NK-92 (cell line): Measurements from ENCODE around the gene ABHD17A.

ENCODE experiments used
- DNase-seq: peaks from one replicate; lab custom pipeline; 2025; ENCODE audit not compliant: unreplicated experiment; lab: John Stamatoyannopoulos, UW

Gene ABHD17A

DNA sequence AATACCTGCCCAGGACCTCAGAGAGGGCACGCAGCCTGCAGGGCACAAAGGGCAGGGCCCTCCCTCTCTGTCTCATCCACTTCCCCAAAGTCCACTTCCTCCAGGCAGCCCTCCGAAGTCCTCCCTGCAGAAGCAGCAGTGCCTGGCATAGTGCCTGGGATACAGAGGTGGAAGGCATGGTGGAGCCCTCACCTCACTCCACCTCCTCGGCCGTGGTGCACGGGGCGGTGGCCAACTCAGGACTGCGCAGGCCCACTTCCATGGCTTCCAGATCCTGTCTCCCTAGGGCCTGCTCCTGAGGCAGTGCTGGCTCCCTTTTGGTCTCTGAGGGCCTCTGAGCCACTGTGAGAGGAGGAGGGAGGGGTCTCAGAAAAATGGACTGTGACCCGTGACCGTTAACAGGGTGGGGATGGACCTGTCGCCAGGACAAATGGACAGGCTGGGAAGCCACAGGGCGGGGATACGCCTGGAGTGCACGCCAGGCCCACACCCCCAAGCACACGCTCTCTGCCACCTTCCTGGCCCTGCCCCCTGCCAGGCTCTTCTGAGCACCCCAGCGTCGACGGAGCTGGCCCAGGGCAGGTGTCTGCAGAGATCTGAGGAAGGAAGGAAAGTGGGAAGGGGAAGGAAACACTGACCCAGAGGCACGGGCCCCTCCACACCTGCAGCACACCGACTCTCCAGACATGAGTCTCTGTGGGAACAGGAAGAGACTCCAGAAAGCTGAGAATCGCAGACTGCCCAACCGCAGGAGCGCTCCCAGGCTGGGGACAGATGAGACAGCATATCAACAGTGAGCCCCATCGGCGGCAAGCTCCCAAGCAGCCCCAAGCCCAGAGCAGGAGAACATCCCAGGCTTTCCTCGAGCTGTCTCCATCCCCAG lies 45.4 kb downstream of the ABHD17A start:
- no peak for DNase-seq

DNA sequence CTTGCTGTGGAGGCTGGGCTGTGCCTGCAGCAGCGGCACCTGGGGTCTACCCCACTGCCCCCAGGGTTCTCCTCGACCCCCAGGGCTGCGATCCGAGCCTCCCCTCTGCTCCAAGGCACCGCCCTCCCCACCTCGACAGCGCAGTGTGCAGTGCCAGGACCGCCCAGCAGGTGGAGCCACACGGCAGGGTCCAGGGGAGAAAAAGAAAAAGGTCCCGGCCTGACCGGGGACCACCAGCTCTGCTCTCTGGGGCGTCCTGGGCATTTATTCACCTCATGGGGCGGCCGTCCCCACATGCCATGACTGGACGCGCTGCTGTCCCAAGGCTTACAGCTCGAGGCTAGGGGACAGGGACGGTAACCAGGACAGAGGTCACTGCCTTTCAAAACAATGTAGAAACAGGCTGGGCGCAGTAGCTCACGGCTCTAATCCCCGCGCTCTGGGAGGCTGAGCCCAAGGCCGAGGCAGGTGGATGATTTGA lies 47.6 kb downstream of the ABHD17A start:
- no peak for DNase-seq

DNA sequence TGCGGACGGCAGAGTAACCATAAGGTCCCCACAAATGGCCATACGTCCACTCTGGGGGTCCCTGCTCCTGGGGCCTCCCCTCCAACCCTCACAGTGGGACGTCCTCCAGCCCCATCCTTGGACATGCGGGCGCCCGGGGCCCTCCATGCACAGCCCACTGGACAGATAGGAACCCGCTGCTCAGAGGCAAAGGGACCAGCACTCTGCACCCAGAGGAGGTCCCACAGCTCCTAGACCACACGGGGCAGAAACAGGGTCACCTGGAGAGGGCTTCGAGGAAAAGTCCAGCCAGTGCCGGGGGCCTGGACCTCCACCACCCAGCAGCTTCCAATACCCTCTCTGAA lies 48.1 kb downstream of the ABHD17A start:
- DNase-seq: no peak

DNA sequence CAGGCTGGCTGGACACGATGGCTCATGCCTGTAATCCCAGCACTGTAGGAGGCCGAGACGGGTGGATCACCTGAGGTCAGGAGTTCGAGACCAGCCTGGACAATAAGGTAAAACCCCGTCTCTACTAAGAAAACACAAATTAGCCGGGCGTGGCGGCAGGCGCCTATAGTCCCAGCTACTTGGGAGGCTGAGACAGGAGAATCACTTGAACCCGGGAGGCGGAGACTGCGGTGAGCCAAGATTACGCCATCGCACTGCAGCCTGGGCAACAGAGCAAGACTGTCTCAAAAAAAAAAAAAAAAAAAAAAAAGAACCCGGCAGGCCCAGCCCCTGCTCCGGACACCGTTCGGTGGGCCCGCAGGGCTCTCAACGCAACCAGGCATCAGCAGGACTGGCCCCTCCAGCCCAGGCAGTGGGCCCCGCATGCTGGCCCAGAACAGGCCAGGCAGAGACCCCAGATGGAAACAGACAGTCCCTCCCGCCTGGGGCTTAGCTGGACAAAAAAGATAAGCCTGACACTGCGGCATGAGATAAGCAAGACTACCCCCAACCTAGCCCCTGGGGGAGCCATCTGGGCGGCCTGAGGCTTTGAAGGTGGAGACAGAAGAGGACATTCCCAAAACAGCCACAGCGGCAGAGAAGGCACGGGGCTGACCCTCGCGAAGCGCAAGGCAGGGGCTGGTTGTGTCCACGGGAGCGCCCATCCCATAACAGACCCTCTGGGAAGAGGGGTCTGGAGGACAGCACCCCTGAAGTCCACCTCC lies 48.7 kb downstream of the ABHD17A start:
- no peak for DNase-seq

DNA sequence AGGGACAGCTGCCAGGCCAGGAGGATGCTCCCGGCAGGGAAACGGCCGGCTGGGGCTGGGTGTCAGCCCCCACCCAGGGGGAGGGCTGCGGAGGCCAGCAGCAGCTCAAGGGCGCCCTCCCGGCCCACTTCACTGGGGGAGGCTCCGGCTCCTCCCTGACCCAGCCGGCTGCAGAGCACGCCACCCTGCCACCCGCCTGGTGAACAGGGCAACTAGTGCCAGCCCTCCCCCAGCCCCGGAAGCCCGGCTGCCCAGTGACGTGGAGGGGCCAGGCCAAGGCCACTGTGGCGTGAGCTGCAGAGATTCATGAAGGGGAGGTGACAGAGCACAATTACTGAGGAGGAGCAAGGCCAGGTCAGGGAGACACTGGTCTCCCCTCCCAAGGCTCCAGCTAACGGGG lies 51.8 kb downstream of the ABHD17A start:
- no peak for DNase-seq

DNA sequence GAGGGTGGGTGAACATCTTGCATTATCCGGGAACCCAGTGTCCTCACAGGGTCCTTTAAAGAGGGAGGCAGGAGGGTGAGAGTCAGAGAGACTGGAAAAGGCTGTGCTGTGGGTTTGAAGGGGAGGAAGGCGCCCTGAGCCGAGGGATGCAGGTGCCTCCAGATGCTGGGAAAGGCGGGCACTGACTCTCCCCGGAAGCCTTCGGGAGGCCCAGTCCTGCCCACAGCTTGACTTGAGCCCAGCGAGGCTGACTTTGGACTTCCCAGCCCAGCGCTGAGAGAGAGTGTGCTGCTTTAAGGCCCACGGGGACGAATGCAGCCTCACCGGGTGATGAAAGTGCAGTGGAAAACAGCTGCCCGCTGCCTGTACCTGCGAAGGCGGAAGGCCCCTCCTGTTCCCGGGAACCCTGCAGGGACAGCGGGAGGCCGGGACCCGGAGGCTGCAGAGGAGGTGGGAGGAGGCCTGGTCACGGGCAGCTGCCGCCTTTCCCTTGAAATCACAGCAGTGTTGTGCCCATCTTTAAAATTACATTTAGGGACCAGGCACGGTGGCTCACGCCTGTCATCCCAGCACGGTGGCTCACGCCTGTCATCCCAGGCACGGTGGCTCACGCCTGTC lies 53.1 kb downstream of the ABHD17A start:
- DNase-seq: no peak

DNA sequence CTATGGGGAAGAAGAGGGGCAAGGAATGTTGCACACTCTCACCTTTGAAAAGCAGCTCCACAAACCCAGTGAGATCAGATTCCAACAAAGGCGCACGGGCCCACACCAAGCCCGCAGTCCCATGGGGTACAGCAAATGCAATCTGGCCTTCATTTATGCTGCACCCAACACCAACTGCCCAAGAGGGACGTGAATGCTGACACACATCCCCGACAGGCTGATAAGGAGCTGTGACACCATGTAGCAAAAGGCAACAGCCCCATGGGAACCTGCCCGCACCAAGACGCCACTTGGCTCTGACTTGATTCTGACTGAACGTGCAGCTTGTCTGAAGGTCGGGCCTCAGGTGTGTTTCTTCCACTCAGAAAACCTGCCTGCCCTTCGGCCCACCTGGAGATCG lies 54.3 kb downstream of the ABHD17A start:
- DNase-seq: no peak

DNA sequence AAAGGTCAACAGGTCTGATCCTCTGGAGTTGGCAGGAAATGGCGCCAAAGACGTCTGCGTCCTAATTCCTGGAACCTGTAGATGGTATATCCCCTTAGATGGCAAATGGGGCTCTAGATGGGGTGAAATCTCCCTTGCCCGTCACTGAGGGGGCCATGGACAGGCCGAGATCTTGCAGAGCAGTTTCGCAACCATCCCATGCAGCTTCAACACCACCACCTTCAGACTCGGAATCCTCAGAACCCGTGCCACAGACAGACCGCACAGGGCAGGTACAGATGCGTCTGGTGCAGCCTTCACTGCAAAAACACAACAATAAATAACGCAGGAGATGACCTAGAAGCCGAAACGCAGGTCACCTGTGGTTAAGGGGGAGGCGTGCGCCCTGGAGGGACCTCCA lies 54.7 kb downstream of the ABHD17A start:
- no peak for DNase-seq

DNA sequence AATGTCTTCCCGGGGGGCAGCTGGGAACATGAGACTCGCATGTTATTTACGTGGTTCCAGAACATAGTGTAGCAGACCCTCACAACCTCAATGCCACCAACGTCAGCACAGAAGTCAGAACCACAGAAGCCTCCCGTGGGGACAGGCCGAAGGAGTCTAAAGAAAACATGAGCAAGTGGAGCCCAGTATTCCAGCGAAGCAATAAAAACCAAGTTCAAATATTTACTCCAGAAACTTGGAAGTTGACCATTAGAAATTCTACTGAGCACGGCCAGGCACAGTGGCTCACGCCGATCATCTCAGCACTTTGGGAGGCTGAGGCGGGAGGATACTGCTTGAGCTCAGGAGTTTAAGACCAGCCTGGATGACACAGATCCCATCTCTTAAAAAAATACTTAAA lies 55.3 kb downstream of the ABHD17A start:
- DNase-seq: no peak

DNA sequence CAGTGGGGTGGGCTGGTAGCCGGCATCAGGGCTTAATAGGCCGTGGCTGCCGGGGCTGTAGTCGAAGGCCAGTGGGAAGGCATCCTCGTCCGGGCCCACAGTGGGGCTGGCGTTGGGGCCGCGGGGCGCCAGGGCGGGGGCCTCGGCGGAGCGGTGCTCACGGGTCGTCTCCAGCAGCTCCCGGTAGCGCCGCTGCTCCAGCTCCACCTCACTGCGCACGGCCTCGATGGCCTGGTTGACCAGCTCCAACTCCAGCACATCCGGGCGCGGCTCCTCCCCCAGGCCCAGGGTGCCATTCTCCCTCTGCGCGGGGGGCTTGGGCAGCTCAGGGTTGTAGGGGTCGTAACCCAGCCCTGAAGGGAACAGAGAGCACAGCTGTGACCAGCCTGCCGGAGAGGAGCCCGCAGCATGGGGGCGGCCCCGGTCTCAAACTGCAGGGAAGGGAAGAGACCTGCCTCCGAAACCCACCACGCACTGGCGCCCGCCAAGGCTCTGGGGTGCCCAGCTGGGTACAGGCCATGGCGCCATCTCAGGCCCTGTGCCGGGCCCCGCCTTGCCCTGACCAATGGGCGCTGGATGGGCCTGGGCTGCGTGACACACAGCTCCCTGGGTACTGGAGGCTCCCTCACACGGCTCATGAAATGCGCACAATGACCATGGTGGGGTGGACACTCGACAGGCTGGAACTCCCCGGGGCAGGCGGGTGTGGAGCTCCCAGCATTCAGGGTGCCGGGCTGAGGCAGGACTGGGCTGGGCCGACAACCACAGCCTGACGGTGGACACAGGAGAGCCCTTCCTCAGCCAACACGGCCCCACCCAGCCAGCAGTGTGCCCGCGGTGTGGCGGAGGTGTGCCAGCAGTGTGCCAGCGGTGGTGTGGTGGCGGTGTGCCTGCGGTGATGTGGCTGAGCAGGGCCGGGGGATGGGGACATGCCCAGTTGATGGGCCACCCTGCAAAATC lies 56.7 kb downstream of the ABHD17A start:
- no peak for DNase-seq

DNA sequence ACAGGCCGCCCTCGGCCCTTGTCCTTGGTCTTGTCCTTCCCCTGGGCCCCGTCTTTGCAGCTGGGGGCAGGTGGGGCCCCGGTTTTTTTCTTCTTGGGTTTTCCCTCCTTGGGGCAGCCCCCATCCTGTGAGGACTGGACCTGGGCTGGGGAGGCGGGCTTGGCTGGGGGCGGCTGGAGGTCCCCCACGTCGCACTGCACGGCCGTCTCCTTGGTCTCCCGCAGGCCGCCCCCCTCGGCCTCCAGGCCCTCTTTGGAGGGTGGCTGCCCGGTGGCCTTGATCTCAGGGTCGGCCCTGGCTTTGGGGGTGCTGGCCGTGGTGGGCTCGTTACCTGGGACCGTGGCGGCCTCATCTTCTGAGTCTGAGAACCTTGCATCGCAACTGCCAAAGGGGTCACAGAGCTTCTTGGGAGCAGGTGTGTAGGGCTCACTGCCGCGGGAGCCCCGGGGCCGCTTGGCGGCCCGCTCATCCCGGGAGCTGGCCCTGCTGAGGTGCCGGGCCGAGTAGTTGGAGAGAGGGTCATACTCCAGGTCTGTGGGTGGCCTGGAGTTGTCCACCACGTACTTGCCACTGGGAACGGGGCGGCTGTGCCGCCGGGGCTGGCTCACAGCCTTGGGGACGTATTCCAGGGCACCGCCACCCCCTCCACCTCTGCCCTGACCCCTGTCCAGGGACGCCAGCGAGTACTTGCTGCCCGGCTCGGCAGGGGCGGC lies 57.6 kb downstream of the ABHD17A start:
- no peak for DNase-seq
